Right lobe of liver (tissue), 6 donors: ENCODE data around the gene NME9. TPM values are rescaled to one million over a fixed set of nuclear protein-coding genes. Genes with fewer than 3 reads are reported as not detected.

Source experiments
- ATAC-seq, 4 donors: fragments of 200-7000 bp; cut with Tn5 transposase; one replicate each; pipeline ENCODE4 v1.9.1; 2020; ENCODE audit warnings: mild to moderate bottlenecking in 4 of 4, moderate library complexity in 4 of 4
- DNase-seq, 3 donors: peaks; one replicate each; pipeline ENCODE4 v3.0.0-alpha.2; 2020
- H3K27ac ChIP-seq, 3 donors: fragments of 200-600 bp; one replicate each; pipeline ENCODE4 v1.8.0; 2022
- H3K27me3 ChIP-seq, 2 donors: fragments of 200-600 bp; one replicate each; pipeline ENCODE4 v1.8.0; 2022
- H3K36me3 ChIP-seq, 4 donors: fragments of 200-600 bp; sonication (generic) in 1 of 4; one replicate each; pipeline versions ENCODE4 v1.5.1 to v1.8.0; 2017 to 2022; ENCODE audit warnings: control low read depth in 1 of 4
- H3K4me1 ChIP-seq, 4 donors: fragments of 200-600 bp; sonication (generic) in 1 of 4; one replicate each; pipeline versions ENCODE4 v1.5.1 to v1.8.0; 2017 to 2022; ENCODE audit warnings: control low read depth in 1 of 4
- H3K4me3 ChIP-seq, 3 donors: fragments of 200-600 bp; one replicate each; pipeline ENCODE4 v1.8.0; 2022
- H3K9me3 ChIP-seq, 4 donors: fragments of 200-600 bp; sonication (generic) in 1 of 4; one replicate each; pipeline versions ENCODE4 v1.5.1 to v1.8.0; 2017 to 2022; ENCODE audit warnings: control low read depth in 1 of 4
- CTCF ChIP-seq, 4 donors: fragments of 200-600 bp in 3 of 4; fragments of 450-650 bp in 1 of 4; IDR thresholded peaks; one replicate each; pipeline versions ENCODE4 v1.5.1 to v1.8.0; 2016 to 2022; ENCODE audit warnings: antibody characterized with exemption in 4 of 4, mild to moderate bottlenecking in 2 of 4
- POLR2A ChIP-seq: fragments of 450-650 bp; IDR thresholded peaks from one replicate; pipeline ENCODE4 v1.6.1; 2017; ENCODE audit warnings: antibody characterized with exemption, mild to moderate bottlenecking
- WGBS: methylation state at CpG from one replicate; pipeline ENCODE4 v1.1.6; 2018; ENCODE audit warnings: low coverage, low lambda C conversion rate; ENCODE audit not compliant: insufficient coverage; ENCODE audit errors: missing lambda C conversion rate; 5-methylcytosine and 5-hydroxymethylcytosine counted together
- intact Hi-C, 2 donors: fragments of 100-400 bp; cut with DNase I; formaldehyde crosslinking; loops; one replicate each; pipeline versions ENCODE4 v1.11.2 to v1.14.1; 2022
- total RNA-seq, 6 experiments: library from RNA; depleted of rRNA in 2 of 6; stranded (reverse); fragments of >200 nt in 2 of 6; fragmentation: NEBNext Ultra II Directional in 3 of 6; extraction: Animal tissue kit (Norgen Biotek cat#: 25700) in 3 of 6; gene quantifications; one replicate each; pipeline versions ENCODE4 v1.1.0 to v1.2.4, GENCODE V29; 2016 to 2023
- donor health status: DM: no; HTN: yes; CAD: no.
- donor health status: DM: no; HTN: no; CAD: no.
- donor health status: DM: no; HTN: no; CAD: no.
- donor health status: DM: no; HTN: yes; CAD: no.
- donor health status: DM: no; HTN: yes; CAD: no.

Gene NME9
- total RNA-seq, 6 experiments from 2014 or later, result not detected

GRCh38 chr3:138257986-138258385, 71.7 kb downstream of the NME9 start:
- intact Hi-C loops, result no loop called here
- WGBS, result 11% methylated on average over 1 of the region's 1 CpG
- no peaks in the 10 kb centered on the region for H3K9me3 ChIP-seq
- H3K4me3 ChIP-seq, result no peak overlapping the region
- H3K27me3 ChIP-seq, result no peaks in the 10 kb centered on the region
- peaks cover 0 to 11% (median 0%) of the 10 kb centered on the region in 4 donors for H3K4me1 ChIP-seq
- TF ChIP-seq POLR2A (no peak), CTCF (IDR thresholded peaks at IDR 0.05) (no peak)
- H3K36me3 ChIP-seq, result peaks cover 0 to 3% (median 0%) of the 10 kb centered on the region in 4 donors
- no peak overlapping the region for H3K27ac ChIP-seq
- DNase-seq (no peak), ATAC-seq (peak in 1 of 4 donors; percentile 37)

- TF ChIP-seq CTCF (IDR thresholded peaks at IDR 0.05) (no peak), POLR2A (no peak)
- H3K4me3 ChIP-seq, result no peak overlapping the region
- no peak overlapping the region for H3K27ac ChIP-seq
- H3K36me3 ChIP-seq, result peaks cover 0 to 3% (median 0%) of the 10 kb centered on the region in 4 donors
- H3K27me3 ChIP-seq, result no peaks in the 10 kb centered on the region
- H3K9me3 ChIP-seq, result no peaks in the 10 kb centered on the region
- peaks cover 0 to 11% (median 0%) of the 10 kb centered on the region in 4 donors for H3K4me1 ChIP-seq
- DNase-seq (no peak), ATAC-seq (no peak)
- WGBS, result 91% methylated on average over 1 of the region's 1 CpG
- intact Hi-C loops, result no loop called here
Observed at GRCh38 chr3:138256022-138256421, 73.6 kb downstream of the NME9 start.

- intact Hi-C loops, result no loop called here
- 7% methylated on average over 1 of the region's 1 CpG for WGBS
- Histone ChIP-seq H3K4me3 (no peak overlapping the region), H3K4me1 (peaks cover 0 to 11% (median 0%) of the 10 kb centered on the region in 4 donors), H3K36me3 (no peaks in the 10 kb centered on the region), H3K27ac (no peak overlapping the region), H3K9me3 (no peaks in the 10 kb centered on the region), H3K27me3 (no peaks in the 10 kb centered on the region)
- DNase-seq (no peak), ATAC-seq (peak; percentile 72 to 92 (median 86))
- TF ChIP-seq CTCF (IDR thresholded peaks at IDR 0.05), result no peak
Observed at GRCh38 chr3:138254216-138254615, 75.4 kb downstream of the NME9 start.

GRCh38 chr3:138253609-138254008, 76.0 kb downstream of the NME9 start:
- H3K4me1 ChIP-seq, result peaks cover 0 to 11% (median 0%) of the 10 kb centered on the region in 4 donors
- WGBS, result 90% methylated on average over 1 of the region's 1 CpG
- no peak overlapping the region for H3K27ac ChIP-seq
- no peak overlapping the region for H3K4me3 ChIP-seq
- intact Hi-C loops, result no loop called here
- H3K36me3 ChIP-seq, result no peaks in the 10 kb centered on the region
- no peaks in the 10 kb centered on the region for H3K27me3 ChIP-seq
- TF ChIP-seq CTCF (IDR thresholded peaks at IDR 0.05), result no peak
- TF ChIP-seq POLR2A, result no peak
- no peaks in the 10 kb centered on the region for H3K9me3 ChIP-seq
- ATAC-seq (no peak), DNase-seq (no peak)

Other genes with a start within 250 kb of the NME9 start
- gene DZIP1L, start 214.2 kb downstream of the NME9 start, total RNA-seq, result 1 to 10 TPM in 5 of 6 experiments, under 1 TPM in 1; 0.92 to 2.2 (median 1.2) TPM
- gene A4GNT, start 197.5 kb downstream of the NME9 start, total RNA-seq, result not detected
- gene DBR1, start 154.9 kb downstream of the NME9 start, total RNA-seq, result 1 to 10 TPM; 3.2 to 6.1 (median 4.6) TPM
- gene ARMC8, start 142.6 kb downstream of the NME9 start, total RNA-seq, result 10 to 100 TPM; 15.5 to 24.6 (median 18.6) TPM
- 1 to 10 TPM; 2.5 to 7.9 (median 6.9) TPM for gene MRAS, start 18.7 kb upstream of the NME9 start, total RNA-seq
- under 1 TPM in 5 of 6 experiments, not detected in 1; 0.05 to 0.92 (median 0.29) TPM for gene ESYT3, start 104.8 kb upstream of the NME9 start, total RNA-seq